ENCODE results near the gene UNC13B. TPM values are rescaled to one million over a fixed set of nuclear protein-coding genes. Genes with fewer than 3 reads are reported as not detected.

The UNC13B gene
- total and polyA plus RNA-seq, 2 donors (not counting 3 experiments of a cell fraction or from before 2014, with no cell fraction given): 30.1 to 46.2 TPM

DNA sequence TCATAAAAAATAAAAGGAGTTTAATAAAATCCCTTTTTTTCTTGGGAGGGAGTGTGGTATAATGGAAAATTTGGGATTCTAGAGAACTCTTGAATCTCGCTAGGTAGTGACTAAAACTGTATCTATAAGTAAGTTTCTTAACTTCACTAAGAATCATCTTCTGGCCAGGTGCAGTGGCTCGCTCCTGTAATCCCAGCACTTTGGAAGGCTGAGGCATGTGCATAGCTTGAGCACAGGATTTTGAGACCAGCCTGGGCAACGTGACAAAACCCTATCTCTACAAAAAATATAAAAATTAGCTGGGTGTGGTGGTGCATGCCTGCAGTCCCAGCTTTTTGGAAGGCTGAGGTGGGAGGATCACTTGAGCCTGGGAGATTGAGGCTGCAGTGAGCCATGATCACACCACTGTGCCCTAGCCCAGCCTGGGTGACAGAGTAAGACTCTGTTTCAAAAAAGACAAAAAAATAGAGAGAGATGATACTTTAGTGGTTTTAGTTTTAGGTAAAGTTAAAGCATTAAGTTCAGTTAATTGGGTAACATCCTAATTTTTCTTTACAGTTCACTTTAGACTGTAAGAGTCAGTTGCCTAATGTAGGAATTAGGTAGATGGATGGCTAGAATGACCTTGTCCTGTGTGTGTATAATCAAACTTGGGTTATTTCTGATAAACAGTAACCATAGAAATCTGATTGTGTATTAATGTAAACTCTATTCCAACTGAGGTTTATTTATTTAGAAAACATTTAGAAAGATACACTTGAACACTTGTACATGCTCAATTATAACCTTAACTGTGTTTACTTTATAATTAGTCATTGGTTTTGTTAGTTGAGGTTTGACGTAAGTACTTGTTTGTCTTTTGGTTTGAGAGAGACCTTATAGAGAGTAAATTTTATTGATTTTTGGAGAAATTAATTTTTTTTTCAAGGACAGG lies 17.8 kb downstream of the UNC13B start:
- H3K27ac ChIP-seq (ENCODE audit: insufficient read depth, low read depth, low read length): no peak overlapping the region
- no peak overlapping the region for H3K4me2 ChIP-seq (ENCODE audit: insufficient read depth, low read length)
- BruUV-seq (replicated peaks): no TSS peak
- ChIA-PET CTCF (no interaction called here), POLR2A (no interaction called here)
- H3K36me3 ChIP-seq (ENCODE audit: control insufficient read depth in 2 of 2, extremely low read depth in 1 of 2, insufficient read depth in 2 of 2, low read length in 2 of 2): no peaks in the 10 kb centered on the region
- H4K20me1 ChIP-seq (replicated peaks; ENCODE audit: control insufficient read depth, extremely low read depth, insufficient read depth, low read length): no peaks in the 10 kb centered on the region
- dilution Hi-C loops (cut with MboI; ENCODE audit: extremely low pct_ligation_motif_present, low sequenced_read_pairs): no loop called here
- no peaks in the 10 kb centered on the region for H3K4me1 ChIP-seq (ENCODE audit: control insufficient read depth, extremely low read depth, insufficient read depth, low read length)
- FAIRE-seq (no peak), DNase-seq (ENCODE audit: low read depth, low spot score) (no peak)
- TF ChIP-seq MYC (IDR thresholded peaks at IDR 0.05; ENCODE audit: low read depth, low read length) (no peak), POLR2A (IDR thresholded peaks at IDR 0.05; ENCODE audit: low read depth, low read length) (no peak), FOS (IDR thresholded peaks at IDR 0.05; ENCODE audit: borderline replicate concordance, insufficient read depth, low read length) (no peak), JUN (IDR thresholded peaks at IDR 0.05; ENCODE audit: borderline replicate concordance, insufficient read depth, insufficient read length, low read depth) (no peak), POLR2AphosphoS5 (IDR thresholded peaks at IDR 0.05; ENCODE audit: insufficient read depth, low read depth, low read length) (no peak), EZH2 (IDR thresholded peaks at IDR 0.05; ENCODE audit: borderline replicate concordance, low read depth, low read length, severe bottlenecking) (no peak), GATA2 (IDR thresholded peaks at IDR 0.05; ENCODE audit: insufficient read depth, insufficient read length, low read depth, low read length) (no peak)
- TF ChIP-seq, protein P1, sequence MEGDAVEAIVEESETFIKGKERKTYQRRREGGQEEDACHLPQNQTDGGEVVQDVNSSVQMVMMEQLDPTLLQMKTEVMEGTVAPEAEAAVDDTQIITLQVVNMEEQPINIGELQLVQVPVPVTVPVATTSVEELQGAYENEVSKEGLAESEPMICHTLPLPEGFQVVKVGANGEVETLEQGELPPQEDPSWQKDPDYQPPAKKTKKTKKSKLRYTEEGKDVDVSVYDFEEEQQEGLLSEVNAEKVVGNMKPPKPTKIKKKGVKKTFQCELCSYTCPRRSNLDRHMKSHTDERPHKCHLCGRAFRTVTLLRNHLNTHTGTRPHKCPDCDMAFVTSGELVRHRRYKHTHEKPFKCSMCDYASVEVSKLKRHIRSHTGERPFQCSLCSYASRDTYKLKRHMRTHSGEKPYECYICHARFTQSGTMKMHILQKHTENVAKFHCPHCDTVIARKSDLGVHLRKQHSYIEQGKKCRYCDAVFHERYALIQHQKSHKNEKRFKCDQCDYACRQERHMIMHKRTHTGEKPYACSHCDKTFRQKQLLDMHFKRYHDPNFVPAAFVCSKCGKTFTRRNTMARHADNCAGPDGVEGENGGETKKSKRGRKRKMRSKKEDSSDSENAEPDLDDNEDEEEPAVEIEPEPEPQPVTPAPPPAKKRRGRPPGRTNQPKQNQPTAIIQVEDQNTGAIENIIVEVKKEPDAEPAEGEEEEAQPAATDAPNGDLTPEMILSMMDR (IDR thresholded peaks at IDR 0.05; ENCODE audit: extremely low read depth in 1 of 2, insufficient read depth in 1 of 2, low read depth in 1 of 2, low read length in 2 of 2): no peak
- TF ChIP-seq, protein P2, sequence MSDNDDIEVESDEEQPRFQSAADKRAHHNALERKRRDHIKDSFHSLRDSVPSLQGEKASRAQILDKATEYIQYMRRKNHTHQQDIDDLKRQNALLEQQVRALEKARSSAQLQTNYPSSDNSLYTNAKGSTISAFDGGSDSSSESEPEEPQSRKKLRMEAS (IDR thresholded peaks at IDR 0.05; ENCODE audit: insufficient read depth, insufficient read length): no peak
- no peaks in the 10 kb centered on the region for H3K9me3 ChIP-seq (replicated peaks; ENCODE audit: control insufficient read depth, insufficient read depth, low read length)
- no peak overlapping the region for H2AFZ ChIP-seq (ENCODE audit: low read depth, low read length)
- peaks cover 15% of the 10 kb centered on the region for H3K79me2 ChIP-seq (ENCODE audit: control insufficient read depth, insufficient read depth, low read length)
- intact Hi-C loops (cut with micrococcal nuclease): no loop called here
- no peaks in the 10 kb centered on the region for H3K27me3 ChIP-seq (ENCODE audit: control insufficient read depth in 2 of 2, insufficient read depth in 2 of 2, low read length in 2 of 2)
- H3K9ac ChIP-seq (replicated peaks; ENCODE audit: extremely low read depth, insufficient read depth, low read length): no peak overlapping the region
- no peaks in the 10 kb centered on the region for H3K9me1 ChIP-seq (replicated peaks; ENCODE audit: control insufficient read depth, extremely low read depth, insufficient read depth, low read length)
- no peak overlapping the region for H3K4me3 ChIP-seq (replicated peaks in 1 of 3; ENCODE audit: insufficient read depth in 1 of 3, low read depth in 1 of 3, low read length in 3 of 3)

Measured in endothelial cell of umbilical vein (primary cell).